Ecto neural progenitor cell (in vitro differentiated cells): ENCODE data around the gene ITIH1.
"Not testable (repeated sequence)": the region's sequence is repeated elsewhere in the genome, so short reads cannot be mapped to it uniquely, and the experiment has no call there.

Experiments
- DNase-seq: peaks from one replicate; pipeline ENCODE4 v3.0.0-alpha.2; 2018; ENCODE audit warnings: low spot score

ITIH1 gene

DNA sequence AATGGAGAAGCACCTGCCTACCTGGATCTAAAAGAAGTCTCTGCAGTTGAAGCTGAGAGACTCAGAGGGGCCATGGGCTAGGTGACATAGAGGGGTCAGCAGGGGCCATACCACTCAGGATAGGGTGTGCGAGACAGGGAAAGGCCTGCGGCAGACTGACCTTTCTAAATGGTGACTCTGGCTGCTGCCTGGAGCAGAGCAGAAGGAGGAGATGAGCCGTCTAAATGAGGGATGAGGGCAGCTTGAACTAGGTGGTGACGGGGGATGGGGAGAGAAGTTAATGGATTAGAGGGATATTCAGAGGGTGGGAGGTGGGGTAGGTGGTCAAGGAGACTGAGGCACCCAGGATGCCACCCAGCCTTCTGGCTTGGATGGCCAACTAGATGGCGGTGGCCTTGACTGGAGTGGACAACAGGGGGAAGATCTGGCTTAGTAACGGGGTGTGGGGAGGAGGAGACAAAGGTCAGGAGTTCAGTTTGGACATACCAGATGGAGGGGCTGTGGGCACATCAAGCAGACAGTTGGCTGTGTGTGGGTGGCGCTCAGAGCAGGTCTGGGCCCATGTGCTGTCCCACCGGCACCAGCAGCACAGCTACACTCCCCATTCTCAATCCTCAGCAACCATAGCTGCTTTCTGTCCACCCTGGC lies 3.2 kb upstream of the ITIH1 start:
- DNase-seq: peak; percentile 41

- DNase-seq: peak; percentile 38
Measured at GRCh38 chr3:52774901-52775864, 2.2 kb upstream of the ITIH1 start.

DNA sequence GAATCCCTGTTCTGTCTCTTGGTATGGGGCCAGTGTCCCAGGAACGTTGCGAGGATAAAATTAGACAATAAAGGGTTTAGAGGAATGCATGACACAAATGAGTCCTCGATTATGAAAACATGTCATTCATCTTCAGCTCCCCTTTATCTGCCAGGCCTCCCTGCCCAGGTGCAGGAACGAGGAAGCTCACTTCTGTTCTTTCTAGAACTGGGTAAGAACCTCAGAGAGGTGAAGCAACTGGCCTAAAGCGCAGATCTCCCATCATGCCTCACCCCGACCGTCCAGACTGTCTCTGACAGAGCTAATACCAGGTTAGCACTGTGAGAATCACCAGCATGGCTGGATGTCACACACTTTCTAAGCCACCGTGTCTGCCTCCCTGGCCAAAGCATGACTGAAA lies 1.5 kb upstream of the ITIH1 start:
- DNase-seq: peak; percentile 32

DNA sequence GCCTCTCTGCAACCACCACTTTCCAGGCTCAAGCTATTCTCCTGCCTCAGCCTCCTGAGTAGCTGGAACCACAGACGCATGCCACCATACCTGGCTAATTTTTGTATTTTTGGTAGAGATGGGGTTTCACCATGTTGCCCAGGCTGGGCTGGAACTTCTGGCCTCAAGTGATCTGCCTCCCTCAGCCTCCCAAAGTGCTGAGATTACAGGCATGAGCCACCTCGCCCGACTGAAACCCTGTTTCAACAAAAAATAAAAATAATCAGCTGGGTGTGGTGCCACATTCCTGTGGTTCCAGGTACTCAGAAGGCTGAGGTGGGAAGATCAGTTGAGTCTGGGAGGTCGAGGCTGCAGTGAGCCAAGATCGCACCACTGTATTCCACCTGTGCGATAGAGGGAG lies 913 bp upstream of the ITIH1 start:
- DNase-seq: not testable (repeated sequence)

DNA sequence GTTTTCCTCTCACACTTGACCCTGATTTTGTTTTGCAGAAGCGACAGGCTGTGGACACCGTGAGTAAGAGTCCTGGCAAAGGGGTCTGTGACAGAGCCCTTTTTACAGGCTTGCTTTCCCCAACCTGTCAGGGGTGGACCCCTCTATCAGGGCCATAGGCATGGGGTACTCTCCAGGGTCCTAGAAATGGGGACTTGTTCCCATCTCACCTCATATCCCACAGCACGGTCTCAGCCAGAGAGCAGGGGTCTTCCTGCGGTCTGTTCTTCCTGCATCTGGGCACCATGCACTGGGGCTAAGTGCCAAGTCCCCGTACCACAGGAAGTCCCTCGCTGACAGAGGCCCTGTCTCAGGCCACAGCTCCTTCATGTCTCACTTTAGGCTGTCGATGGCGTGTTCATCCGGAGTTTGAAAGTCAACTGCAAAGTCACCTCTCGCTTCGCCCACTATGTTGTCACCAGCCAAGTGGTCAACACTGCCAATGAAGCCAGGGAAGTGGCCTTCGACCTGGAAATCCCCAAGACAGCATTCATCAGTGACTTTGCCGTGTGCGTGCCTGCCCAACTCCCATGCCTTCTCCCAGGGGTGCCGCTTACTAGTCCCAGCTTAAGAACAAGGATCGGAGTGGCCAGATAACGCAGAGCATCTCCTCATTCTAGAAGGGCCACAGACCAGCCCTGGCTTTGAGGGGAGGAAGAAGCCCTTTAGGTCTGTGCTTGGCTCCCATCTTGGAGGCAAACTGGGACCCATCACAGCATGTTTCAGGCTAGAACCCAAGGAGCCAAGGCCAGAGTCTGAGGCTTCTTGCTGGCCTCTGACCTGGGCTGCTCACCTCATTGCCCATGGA lies 783 bp downstream of the ITIH1 start:
- peak; percentile 29 for DNase-seq

DNA sequence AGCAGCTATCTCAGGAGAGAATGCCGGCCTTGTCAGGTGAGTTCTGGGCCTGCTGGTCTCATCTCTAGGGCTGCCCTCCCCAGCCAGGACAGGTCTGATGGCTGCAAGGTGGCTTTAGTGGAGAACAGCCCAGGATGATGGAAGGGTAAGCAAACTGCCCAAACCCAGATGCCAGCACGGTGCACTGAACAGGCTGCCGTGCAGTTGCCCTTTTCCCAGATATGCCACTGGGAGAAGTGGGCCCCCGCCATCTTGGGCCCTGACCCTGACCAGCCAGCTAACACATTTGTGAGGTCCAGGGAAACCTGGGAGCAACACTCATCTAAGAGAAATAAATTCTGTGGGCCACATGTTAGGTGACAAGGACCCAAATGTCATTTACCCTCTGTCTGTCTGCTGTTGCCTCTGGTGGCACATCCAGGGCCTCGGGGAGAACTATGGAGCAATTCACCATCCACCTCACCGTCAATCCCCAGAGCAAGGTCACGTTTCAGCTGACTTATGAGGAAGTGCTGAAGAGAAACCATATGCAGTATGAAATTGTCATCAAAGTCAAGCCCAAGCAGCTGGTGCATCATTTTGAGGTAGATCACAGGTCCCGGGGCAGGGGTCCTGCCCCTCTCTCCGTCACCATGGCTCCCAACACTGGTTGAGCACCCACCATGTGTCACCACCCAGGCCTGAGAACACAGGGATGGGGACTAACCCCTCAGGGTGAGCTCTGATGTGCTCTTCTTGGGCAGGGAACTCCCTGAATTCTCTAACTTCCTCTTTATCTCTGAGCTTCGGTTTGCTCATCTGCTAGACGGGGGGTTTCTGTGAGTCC lies 1.8 kb downstream of the ITIH1 start:
- DNase-seq: no peak

GRCh38 chr3:52779837-52780585 lies 2.6 kb downstream of the ITIH1 start:
- DNase-seq: no peak

DNA sequence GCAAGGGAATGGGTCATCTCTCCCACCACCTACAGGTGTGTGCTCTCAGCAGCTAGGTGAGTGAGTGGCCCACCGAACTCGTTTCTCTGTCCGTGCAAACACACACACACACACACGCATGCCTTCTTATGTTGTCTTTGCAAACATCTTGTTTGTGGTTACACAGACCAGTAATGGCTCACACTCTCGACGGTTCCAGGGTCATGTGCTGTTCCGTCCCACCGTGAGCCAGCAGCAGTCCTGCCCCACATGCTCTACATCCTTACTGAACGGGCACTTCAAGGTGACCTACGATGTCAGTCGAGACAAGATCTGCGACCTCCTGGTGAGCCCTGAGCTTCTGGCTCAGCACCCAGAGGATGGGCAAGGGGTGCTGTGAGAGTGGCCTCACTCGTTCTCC lies 4.3 kb downstream of the ITIH1 start:
- peak; percentile 40 for DNase-seq

GRCh38 chr3:52782412-52783210 lies 5.2 kb downstream of the ITIH1 start:
- peak; percentile 28 for DNase-seq

GRCh38 chr3:52783211-52783555 lies 5.8 kb downstream of the ITIH1 start:
- DNase-seq: no peak

DNA sequence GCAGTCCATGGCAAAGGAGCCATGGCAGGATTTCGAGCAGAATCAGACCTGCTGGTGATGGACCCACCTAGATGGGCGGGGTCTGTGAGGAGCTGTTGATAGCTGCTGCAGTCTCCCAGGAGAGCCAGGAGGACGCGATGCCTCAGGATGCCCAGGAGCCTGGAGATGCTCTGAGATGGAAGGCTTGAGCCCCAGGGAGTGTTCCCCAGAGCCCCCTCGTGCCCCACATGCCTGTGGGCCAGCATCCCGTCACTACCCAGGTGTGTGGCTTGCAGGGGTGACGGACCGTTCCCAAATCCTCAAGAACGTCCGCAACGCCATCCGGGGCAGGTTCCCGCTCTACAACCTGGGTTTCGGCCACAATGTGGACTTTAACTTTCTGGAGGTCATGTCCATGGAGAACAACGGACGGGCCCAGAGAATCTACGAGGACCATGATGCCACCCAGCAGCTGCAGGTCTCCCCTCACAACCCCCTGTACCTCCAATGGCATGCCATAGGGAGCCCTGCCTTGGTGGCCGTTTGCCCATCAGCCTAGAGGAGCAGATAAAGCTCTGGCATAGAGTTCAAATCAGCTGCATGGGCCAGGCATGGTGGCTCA lies 6.7 kb downstream of the ITIH1 start:
- DNase-seq: peak; percentile 30

DNA sequence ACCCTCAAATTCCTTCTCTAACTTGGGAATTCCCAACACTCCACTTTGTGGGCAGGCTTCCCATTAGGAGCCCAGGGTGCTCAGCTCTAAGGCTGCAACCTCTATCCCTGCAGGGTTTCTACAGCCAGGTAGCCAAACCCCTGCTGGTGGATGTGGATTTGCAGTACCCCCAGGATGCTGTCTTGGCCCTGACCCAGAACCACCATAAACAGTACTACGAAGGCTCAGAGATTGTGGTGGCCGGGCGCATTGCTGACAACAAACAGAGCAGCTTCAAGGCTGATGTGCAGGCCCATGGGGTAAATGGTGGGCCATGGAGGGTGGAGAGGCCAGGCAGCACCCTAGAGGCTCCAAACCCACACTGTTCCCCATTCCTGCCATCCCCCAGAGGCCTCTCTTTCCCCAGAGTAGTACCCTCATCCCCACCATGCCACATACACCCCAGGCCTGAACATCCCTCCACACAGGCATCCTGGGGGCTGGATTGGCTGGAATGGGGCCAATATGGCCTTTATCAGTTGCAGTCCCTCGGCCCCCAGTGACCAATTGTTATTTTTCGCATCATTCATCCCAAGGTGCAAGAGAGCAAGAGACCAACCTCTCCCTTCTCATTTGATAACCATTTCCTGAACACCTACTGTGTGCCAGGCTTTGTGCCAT lies 7.7 kb downstream of the ITIH1 start:
- DNase-seq: no peak

DNA sequence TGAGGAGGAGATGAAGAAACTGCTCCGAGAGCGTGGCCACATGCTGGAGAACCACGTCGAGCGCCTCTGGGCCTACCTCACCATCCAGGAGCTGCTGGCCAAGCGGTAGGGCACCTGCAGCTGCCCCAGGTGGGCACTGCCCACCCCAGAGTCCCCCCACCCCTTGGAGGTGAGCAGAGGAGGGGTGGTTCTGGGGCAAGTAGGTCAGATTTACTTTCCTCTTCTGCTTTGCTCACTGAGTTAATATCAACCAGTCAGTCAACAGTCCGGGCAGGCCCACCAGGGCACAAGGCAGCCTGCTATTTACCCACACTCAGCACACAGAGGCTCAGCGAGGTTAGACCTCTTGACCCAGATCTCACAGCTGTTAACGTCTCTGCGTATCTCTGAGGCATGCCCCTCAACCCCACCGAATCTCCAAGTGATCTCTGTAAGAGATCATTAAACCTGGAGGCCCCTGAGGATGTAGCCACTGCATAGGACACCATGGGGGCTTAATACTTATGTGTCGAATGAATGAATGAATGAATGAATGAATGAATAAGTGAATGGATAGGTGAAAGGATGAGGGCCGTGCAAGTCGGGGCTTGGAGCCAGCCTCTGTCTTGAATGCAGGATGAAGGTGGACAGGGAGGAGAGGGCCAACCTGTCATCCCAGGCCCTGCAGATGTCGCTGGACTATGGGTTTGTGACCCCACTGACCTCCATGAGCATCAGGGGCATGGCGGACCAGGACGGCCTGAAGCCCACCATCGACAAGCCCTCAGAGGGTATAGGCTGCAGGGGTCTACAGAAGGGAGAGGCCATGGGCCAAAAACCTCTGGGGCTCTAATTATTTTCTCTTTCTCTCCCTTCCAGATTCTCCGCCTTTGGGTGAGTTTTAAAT lies 9.2 kb downstream of the ITIH1 start:
- no peak for DNase-seq

- DNase-seq: no peak
Measured at GRCh38 chr3:52787246-52787645, 9.8 kb downstream of the ITIH1 start.

DNA sequence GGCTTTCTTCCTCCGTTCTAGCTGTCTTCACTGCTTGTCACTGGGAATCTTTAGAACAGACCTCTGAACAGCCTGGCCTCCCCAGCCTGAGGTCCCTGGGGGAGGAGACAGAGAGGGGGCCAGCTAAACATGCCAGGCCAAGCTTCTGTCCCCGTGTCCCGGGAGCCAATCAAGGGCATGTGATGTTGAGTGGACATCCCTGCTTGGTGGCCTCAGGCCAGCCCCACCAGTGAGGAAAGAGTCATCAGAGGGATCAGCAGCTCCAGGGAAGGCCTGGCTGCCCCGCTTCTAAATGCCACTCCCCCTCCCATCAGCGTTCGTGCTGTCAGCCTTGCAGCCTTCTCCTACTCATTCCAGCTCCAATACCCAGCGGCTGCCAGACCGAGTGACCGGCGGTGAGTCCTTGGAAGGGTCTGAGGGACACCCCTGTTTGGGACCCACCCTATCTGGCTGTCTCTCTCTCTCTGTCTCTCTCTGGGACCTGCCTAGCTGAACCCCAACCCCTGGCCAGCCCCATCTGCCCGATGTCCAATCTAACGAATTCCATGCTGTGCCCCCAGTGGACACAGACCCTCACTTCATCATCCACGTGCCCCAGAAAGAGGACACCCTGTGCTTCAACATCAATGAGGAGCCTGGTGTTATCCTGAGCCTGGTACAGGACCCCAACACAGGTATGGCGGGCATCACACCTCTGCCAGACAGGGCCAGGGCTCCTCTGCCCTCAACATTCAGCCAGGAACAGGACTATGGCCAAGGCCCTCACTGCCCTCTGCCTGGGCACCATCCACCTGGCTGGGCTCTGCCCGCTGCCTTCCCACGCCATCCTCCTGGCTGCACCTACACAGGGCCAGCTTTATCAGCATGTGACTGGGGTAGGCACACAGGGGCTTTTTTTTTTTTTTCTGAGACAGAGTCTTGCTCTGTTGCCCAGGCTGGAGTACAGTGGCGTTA lies 10.6 kb downstream of the ITIH1 start:
- DNase-seq: no peak

DNA sequence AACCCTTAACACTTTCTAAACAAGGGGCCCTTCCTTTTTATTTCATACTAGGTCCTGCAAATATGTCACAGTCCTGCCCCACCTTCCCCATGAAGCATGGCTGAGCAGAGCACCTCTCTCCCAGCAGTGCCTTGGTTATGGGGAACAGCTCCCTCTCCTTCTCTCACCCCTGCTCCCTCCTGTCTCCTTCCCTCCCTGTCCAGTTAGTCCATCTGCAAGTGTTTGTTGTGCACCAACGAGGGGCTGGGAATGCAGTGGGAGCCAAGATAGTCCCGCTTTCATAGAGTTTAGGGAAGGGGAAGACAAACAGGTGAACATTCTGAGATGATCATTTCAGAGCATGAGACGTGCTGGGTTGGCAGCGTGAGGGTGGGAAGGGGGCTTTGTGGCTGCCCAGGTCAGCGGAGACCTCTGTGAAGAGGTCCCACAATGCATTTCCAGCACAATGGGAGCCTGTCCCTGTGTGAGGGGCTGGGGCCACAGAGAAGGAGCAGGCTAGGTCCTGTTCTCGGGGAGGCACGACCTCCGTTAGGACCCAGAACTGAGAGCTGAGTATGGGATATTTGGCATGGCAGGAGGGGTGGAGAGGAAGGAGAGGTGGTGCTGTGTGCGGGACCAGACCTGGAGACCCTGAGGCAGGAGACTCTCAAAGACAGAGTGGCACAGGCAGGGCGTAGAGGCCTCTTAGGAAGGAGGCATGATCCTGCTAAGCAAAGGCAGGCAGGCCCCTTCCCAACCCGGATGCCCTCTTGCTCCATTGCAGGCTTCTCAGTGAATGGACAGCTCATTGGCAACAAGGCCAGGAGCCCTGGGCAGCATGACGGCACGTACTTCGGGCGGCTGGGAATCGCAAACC lies 11.7 kb downstream of the ITIH1 start:
- no peak for DNase-seq
